ENCODE results near the gene MEGF9. TPM values are rescaled to one million over a fixed set of nuclear protein-coding genes. Genes with fewer than 3 reads are reported as not detected.
A peak's percentile ranks its signal among the peaks of the same experiment; 100 is the strongest.
"Not testable (repeated sequence)": the region's sequence is repeated elsewhere in the genome, so short reads cannot be mapped to it uniquely, and the experiment has no call there.

Gene MEGF9
- total RNA-seq, 1 experiment from 2014 or later = 35.7 TPM

GRCh38 chr9:120636194-120636957, 77.9 kb downstream of the MEGF9 start:
- BruUV-seq (replicated peaks) = no TSS peak
- Histone ChIP-seq H3K4me1 (replicated peaks; ENCODE audit: insufficient read depth) (no peaks in the 10 kb centered on the region), H3K9me2 (ENCODE audit: insufficient read depth) (no peaks in the 10 kb centered on the region), H3K9me3 (ENCODE audit: insufficient read depth, low read depth) (no peaks in the 10 kb centered on the region), H3F3A (ENCODE audit: insufficient read depth, low read depth) (peaks cover 21% of the 10 kb centered on the region), H2AFZ (no peak overlapping the region), H3K36me3 (ENCODE audit: low read depth) (peaks cover 14% of the 10 kb centered on the region), H3K4me3 (no peak overlapping the region), H3K27me3 (ENCODE audit: insufficient read depth, low read depth) (no peaks in the 10 kb centered on the region), H3K79me2 (ENCODE audit: low read depth) (peaks cover 4% of the 10 kb centered on the region; the same call in 1 of the 2 replicates), H3K4me2 (no peak overlapping the region), H4K20me1 (ENCODE audit: insufficient read depth) (no peaks in the 10 kb centered on the region), H3K27ac (no peak overlapping the region)
- no peak for TF ChIP-seq CTCF (conservative IDR thresholded peaks at IDR 0.05)
- no peak for TF ChIP-seq EZH2 (IDR thresholded peaks at IDR 0.05; ENCODE audit: low read depth)
- no peak for DNase-seq
- intact Hi-C loops (cut with micrococcal nuclease; ENCODE audit: unreplicated experiment) = no loop called here
- CTCF ChIA-PET = no interaction called here
- POLR2A ChIA-PET (ENCODE audit: unreplicated experiment) = no interaction called here

- no peaks in the 10 kb centered on the region for H3K4me1 ChIP-seq (replicated peaks; ENCODE audit: insufficient read depth)
- BruUV-seq (replicated peaks) = no TSS peak
- no peaks in the 10 kb centered on the region for H3K27me3 ChIP-seq (ENCODE audit: insufficient read depth, low read depth)
- no peak overlapping the region for H3K4me3 ChIP-seq
- no peak overlapping the region for H3K4me2 ChIP-seq
- ChIA-PET POLR2A (ENCODE audit: unreplicated experiment) (no interaction called here), CTCF (no interaction called here)
- DNase-seq = no peak
- H3K27ac ChIP-seq = no peak overlapping the region
- no peaks in the 10 kb centered on the region for H4K20me1 ChIP-seq (ENCODE audit: insufficient read depth)
- TF ChIP-seq CTCF (conservative IDR thresholded peaks at IDR 0.05) (no peak), EZH2 (IDR thresholded peaks at IDR 0.05; ENCODE audit: low read depth) (no peak)
- peaks cover 26% of the 10 kb centered on the region for H3F3A ChIP-seq (ENCODE audit: insufficient read depth, low read depth)
- no peaks in the 10 kb centered on the region for H3K9me3 ChIP-seq (ENCODE audit: insufficient read depth, low read depth)
- H3K36me3 ChIP-seq (ENCODE audit: low read depth) = peaks cover 8% of the 10 kb centered on the region; the same call in 1 of the 2 replicates
- H3K79me2 ChIP-seq (ENCODE audit: low read depth) = no peaks in the 10 kb centered on the region
- no peaks in the 10 kb centered on the region for H3K9me2 ChIP-seq (ENCODE audit: insufficient read depth)
- no peak overlapping the region for H2AFZ ChIP-seq
- intact Hi-C loops (cut with micrococcal nuclease; ENCODE audit: unreplicated experiment) = no loop called here
These were observed 79.3 kb downstream of the MEGF9 start for GRCh38 chr9:120635011-120635410.

DNA sequence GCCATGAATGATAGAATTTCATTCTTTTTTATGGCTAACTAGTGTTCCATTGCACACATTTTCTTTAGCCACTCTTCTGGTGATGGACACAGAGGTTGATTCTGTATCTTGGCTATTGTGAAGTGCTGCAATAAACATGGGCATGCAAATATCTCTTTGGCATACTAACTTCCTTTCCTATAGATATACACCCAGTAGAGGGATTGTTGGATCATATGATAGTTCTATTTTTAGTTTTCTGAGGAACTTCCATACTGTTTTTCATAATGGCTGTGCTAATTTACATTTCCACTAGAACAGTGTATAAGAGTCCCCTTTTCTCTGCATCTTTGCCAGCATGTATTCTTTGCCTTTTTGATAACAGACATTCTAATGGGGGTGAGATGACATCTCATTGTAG, 83.9 kb downstream of the MEGF9 start:
- no peak overlapping the region for H3K4me3 ChIP-seq
- peaks cover 36% of the 10 kb centered on the region for H3F3A ChIP-seq (ENCODE audit: insufficient read depth, low read depth)
- no TSS peak for BruUV-seq (replicated peaks)
- no peak overlapping the region for H2AFZ ChIP-seq
- no peaks in the 10 kb centered on the region for H3K4me1 ChIP-seq (replicated peaks; ENCODE audit: insufficient read depth)
- no peak overlapping the region for H3K4me2 ChIP-seq
- ChIA-PET CTCF (no interaction called here), POLR2A (ENCODE audit: unreplicated experiment) (no interaction called here)
- DNase-seq = no peak
- TF ChIP-seq CTCF (conservative IDR thresholded peaks at IDR 0.05) = no peak
- TF ChIP-seq EZH2 (IDR thresholded peaks at IDR 0.05; ENCODE audit: low read depth) = no peak
- H3K27me3 ChIP-seq (ENCODE audit: insufficient read depth, low read depth) = no peaks in the 10 kb centered on the region
- H3K27ac ChIP-seq = no peak overlapping the region
- H3K9me2 ChIP-seq (ENCODE audit: insufficient read depth) = no peaks in the 10 kb centered on the region
- H3K79me2 ChIP-seq (ENCODE audit: low read depth) = 0 out of 2 replicates have a peak, but pooled peaks cover 4% of the 10 kb centered on the region
- no peaks in the 10 kb centered on the region for H3K36me3 ChIP-seq (ENCODE audit: low read depth)
- intact Hi-C loops (cut with micrococcal nuclease; ENCODE audit: unreplicated experiment) = no loop called here
- no peaks in the 10 kb centered on the region for H3K9me3 ChIP-seq (ENCODE audit: insufficient read depth, low read depth)
- no peaks in the 10 kb centered on the region for H4K20me1 ChIP-seq (ENCODE audit: insufficient read depth)

GRCh38 chr9:120628925-120629497, 85.3 kb downstream of the MEGF9 start:
- DNase-seq = peak in 1 of 2 experiments; percentile 52

More at GRCh38 chr9:120628925-120629497, 85.3 kb downstream of the MEGF9 start:
- CTCF ChIA-PET; H3K4me2 ChIP-seq; H3K9me2 ChIP-seq (ENCODE audit: insufficient read depth); H3K4me3 ChIP-seq; BruUV-seq (replicated peaks); H3K36me3 ChIP-seq (ENCODE audit: low read depth); H3K4me1 ChIP-seq (replicated peaks; ENCODE audit: insufficient read depth); H3K27me3 ChIP-seq (ENCODE audit: insufficient read depth, low read depth); H4K20me1 ChIP-seq (ENCODE audit: insufficient read depth); H3K9me3 ChIP-seq (ENCODE audit: insufficient read depth, low read depth); POLR2A ChIA-PET (ENCODE audit: unreplicated experiment); H2AFZ ChIP-seq; intact Hi-C loops (cut with micrococcal nuclease; ENCODE audit: unreplicated experiment): not testable (repeated sequence)
- Histone ChIP-seq H3K79me2 (ENCODE audit: low read depth) (0 out of 2 replicates have a peak, but pooled peaks cover 11% of the 10 kb centered on the region), H3F3A (ENCODE audit: insufficient read depth, low read depth) (peaks cover 35% of the 10 kb centered on the region), H3K27ac (peak overlapping the region; percentile 32; the same call in 1 of the 2 replicates)

Measured in PC-9 (cell line).